Gastrocnemius medialis (tissue), 4 donors: ENCODE results near the gene HAGHL. TPM values are rescaled to one million over a fixed set of nuclear protein-coding genes. Genes with fewer than 3 reads are reported as not detected.

Source experiments
- ATAC-seq, 2 donors: fragments of 150-250 bp; one replicate each; pipeline ENCODE4 v1.9.1; 2016
- DNase-seq, 2 donors: peaks; one replicate each; pipeline ENCODE4 v3.0.0-alpha.2; 2019
- H3K27ac ChIP-seq, 4 donors: fragments of 200-600 bp; sonication (generic); 1 replicate in 1 of 4; 2 replicates in 3 of 4; pipeline ENCODE4 v1.5.1; 2016 to 2018; ENCODE audit warnings: mild to moderate bottlenecking in 2 of 4, moderate library complexity in 1 of 4
- H3K27me3 ChIP-seq, 3 donors: fragments of 200-600 bp; sonication (generic) in 2 of 3; 1 replicate in 1 of 3; 2 replicates in 2 of 3; pipeline versions ENCODE4 v1.5.1 to v1.6.0; 2016 to 2019; ENCODE audit warnings: mild to moderate bottlenecking in 1 of 3, moderate library complexity in 1 of 3
- H3K36me3 ChIP-seq, 2 donors: fragments of 200-600 bp; sonication (generic) in 1 of 2; one replicate each; pipeline ENCODE4 v1.5.1; 2017 to 2018
- H3K4me1 ChIP-seq, 2 donors: fragments of 200-600 bp; sonication (generic) in 1 of 2; one replicate each; pipeline ENCODE4 v1.5.1; 2016 to 2017; ENCODE audit warnings: mild to moderate bottlenecking in 2 of 2
- H3K4me3 ChIP-seq, 4 donors: fragments of 200-600 bp; sonication (generic) in 3 of 4; 1 replicate in 1 of 4; 2 replicates in 3 of 4; pipeline ENCODE4 v1.5.1; 2016 to 2019; ENCODE audit warnings: mild to moderate bottlenecking in 2 of 4
- H3K9me3 ChIP-seq, 3 donors: fragments of 200-600 bp; sonication (generic) in 2 of 3; 1 replicate in 1 of 3; 2 replicates in 2 of 3; pipeline ENCODE4 v1.5.1; 2016 to 2019
- POLR2A ChIP-seq, 2 donors: fragments of 450-650 bp; IDR thresholded peaks; one replicate each; pipeline ENCODE4 v1.6.1; 2017; ENCODE audit warnings: antibody characterized with exemption in 2 of 2, mild to moderate bottlenecking in 2 of 2, moderate library complexity in 2 of 2
- in situ Hi-C, 4 donors: fragments of 200-750 bp; cut with MboI; loops; one replicate each; pipeline versions ENCODE4 v1.15.0 to v1.8.0; 2017; ENCODE audit warnings: low sequenced_read_pairs in 4 of 4
- intact Hi-C: fragments of 100-400 bp; cut with DNase I; formaldehyde crosslinking; loops from one replicate; pipeline ENCODE4 v1.15.1; 2023; ENCODE audit warnings: low total_unique reads
- total RNA-seq, 4 donors: library from RNA; depleted of rRNA; stranded (reverse); fragments of >200 nt; gene quantifications; one replicate each; pipeline versions ENCODE4 v1.1.0 to v1.2.3, GENCODE V29; 2016
- TF ChIP-seq, protein P1 (sequence below), 5 experiments: fragments of 450-650 bp in 3 of 5; fragments of 200-600 bp in 2 of 5; sonication (generic) in 2 of 5; IDR thresholded peaks in 4 of 5; conservative IDR thresholded peaks in 1 of 5; 1 replicate in 4 of 5; 2 replicates in 1 of 5; pipeline ENCODE4 v1.5.1; 2016 to 2019; ENCODE audit warnings: antibody characterized with exemption in 5 of 5, mild to moderate bottlenecking in 3 of 5, moderate library complexity in 3 of 5

The HAGHL gene
- total RNA-seq, 4 donors from 2014 or later, result 0.27 to 0.42 TPM; not detected in 2

DNA sequence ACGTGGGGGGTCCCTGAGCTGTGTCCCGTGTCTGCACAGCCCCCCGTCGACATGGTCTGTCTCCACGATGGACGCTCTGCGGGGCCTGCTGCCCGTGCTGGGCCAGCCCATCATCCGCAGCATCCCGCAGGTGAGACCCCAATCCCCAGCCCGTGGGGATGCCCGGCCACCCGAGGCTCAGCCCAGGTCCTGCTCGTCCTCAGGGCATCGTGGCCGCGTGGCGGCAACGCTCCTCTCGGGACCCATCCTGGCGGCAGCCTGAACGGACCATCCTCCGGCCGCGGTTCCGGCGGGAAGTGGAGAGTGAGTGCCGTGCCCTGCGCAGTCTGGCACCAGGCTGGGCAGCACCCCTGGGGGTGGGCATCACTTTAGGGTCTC is 38.6 kb downstream of the HAGHL start:
- H3K36me3 ChIP-seq, result no peaks in the 10 kb centered on the region
- H3K27me3 ChIP-seq, result peaks cover 6 to 27% (median 15%) of the 10 kb centered on the region in 3 donors
- no peaks in the 10 kb centered on the region for H3K9me3 ChIP-seq
- H3K4me1 ChIP-seq, result no peaks in the 10 kb centered on the region
- H3K27ac ChIP-seq, result no peak overlapping the region
- no peak overlapping the region for H3K4me3 ChIP-seq
- ATAC-seq (no peak), DNase-seq (no peak)
- intact Hi-C loops, result no loop called here
- in situ Hi-C loops, result no loop called here
- TF ChIP-seq, protein P1, sequence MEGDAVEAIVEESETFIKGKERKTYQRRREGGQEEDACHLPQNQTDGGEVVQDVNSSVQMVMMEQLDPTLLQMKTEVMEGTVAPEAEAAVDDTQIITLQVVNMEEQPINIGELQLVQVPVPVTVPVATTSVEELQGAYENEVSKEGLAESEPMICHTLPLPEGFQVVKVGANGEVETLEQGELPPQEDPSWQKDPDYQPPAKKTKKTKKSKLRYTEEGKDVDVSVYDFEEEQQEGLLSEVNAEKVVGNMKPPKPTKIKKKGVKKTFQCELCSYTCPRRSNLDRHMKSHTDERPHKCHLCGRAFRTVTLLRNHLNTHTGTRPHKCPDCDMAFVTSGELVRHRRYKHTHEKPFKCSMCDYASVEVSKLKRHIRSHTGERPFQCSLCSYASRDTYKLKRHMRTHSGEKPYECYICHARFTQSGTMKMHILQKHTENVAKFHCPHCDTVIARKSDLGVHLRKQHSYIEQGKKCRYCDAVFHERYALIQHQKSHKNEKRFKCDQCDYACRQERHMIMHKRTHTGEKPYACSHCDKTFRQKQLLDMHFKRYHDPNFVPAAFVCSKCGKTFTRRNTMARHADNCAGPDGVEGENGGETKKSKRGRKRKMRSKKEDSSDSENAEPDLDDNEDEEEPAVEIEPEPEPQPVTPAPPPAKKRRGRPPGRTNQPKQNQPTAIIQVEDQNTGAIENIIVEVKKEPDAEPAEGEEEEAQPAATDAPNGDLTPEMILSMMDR (IDR thresholded peaks at IDR 0.05 in 4 of 5, conservative IDR thresholded peaks at IDR 0.05 in 1 of 5), result no peak
- no peak for TF ChIP-seq POLR2A (IDR thresholded peaks at IDR 0.05)

DNA sequence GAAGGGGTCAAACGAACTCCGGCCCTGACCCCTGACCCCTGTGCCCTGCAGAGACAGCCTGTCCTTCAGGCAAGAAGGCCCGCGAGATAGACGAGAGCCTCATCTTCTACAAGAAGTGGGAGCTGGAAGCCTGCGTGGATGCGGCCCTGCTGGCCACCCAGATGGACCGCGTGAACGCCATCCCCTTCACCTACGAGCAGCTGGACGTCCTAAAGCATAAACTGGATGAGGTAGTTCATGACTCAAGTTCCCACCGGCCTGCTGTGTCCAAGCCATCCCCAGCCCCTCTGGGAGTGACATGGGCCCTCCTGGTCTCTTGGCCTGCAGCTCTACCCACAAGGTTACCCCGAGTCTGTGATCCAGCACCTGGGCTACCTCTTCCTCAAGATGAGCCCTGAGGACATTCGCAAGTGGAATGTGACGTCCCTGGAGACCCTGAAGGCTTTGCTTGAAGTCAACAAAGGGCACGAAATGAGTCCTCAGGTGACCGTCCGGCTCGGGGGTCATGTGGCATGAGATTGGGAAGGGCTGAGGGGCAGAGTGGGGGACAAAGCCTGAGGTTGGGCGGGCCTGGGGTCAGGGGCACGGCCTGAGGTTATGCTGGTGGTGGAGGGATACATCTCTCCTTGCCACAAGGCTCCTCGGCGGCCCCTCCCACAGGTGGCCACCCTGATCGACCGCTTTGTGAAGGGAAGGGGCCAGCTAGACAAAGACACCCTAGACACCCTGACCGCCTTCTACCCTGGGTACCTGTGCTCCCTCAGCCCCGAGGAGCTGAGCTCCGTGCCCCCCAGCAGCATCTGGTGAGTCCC is 39.3 kb downstream of the HAGHL start:
- Histone ChIP-seq H3K9me3 (no peaks in the 10 kb centered on the region), H3K36me3 (no peaks in the 10 kb centered on the region), H3K4me3 (no peak overlapping the region), H3K27me3 (peaks cover 6 to 27% (median 9%) of the 10 kb centered on the region in 3 donors), H3K4me1 (no peaks in the 10 kb centered on the region), H3K27ac (no peak overlapping the region)
- TF ChIP-seq, protein P1 (IDR thresholded peaks at IDR 0.05 in 4 of 5, conservative IDR thresholded peaks at IDR 0.05 in 1 of 5), result no peak
- no peak for TF ChIP-seq POLR2A (IDR thresholded peaks at IDR 0.05)
- DNase-seq (no peak), ATAC-seq (no peak)
- in situ Hi-C loops (no loop called here), intact Hi-C loops (no loop called here)

- Histone ChIP-seq H3K27me3 (peaks cover 6 to 24% (median 9%) of the 10 kb centered on the region in 3 donors), H3K27ac (no peak overlapping the region), H3K9me3 (no peaks in the 10 kb centered on the region), H3K4me3 (no peak overlapping the region), H3K36me3 (no peaks in the 10 kb centered on the region), H3K4me1 (no peaks in the 10 kb centered on the region)
- in situ Hi-C loops, result no loop called here
- ATAC-seq, result no peak
- no peak for DNase-seq
- TF ChIP-seq POLR2A (IDR thresholded peaks at IDR 0.05), result no peak
- TF ChIP-seq, protein P1 (IDR thresholded peaks at IDR 0.05 in 4 of 5, conservative IDR thresholded peaks at IDR 0.05 in 1 of 5), result no peak
- intact Hi-C loops, result no loop called here
Observed at GRCh38 chr16:766820-767640, 40.1 kb downstream of the HAGHL start.

DNA sequence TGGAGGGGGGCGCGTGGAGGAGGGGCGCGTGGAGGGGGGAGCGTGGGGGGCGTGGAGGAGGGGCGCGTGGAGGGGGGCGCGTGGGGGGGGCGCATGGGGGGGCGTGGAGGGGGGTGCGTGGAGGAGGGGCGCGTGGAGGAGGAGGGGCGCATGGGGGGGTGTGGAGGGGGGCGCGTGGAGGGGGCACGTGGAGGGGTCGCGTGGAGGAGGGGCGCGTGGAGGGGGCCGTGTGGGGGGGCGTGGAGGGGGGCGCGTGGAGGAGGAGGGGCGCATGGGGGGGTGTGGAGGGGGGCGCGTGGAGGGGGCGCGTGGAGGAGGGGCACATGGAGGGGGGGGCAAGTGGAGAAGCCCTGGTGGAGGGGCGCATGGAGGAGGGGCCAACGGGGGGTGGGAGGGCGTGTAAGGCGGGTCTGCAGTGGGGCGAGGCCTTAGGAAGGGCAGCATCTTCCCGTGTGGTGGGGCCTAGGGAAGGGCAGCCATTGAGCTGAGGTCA is 40.9 kb downstream of the HAGHL start:
- ATAC-seq (no peak), DNase-seq (no peak)
- no peaks in the 10 kb centered on the region for H3K9me3 ChIP-seq
- H3K4me3 ChIP-seq, result no peak overlapping the region
- in situ Hi-C loops (no loop called here), intact Hi-C loops (no loop called here)
- H3K27me3 ChIP-seq, result peaks cover 6 to 20% (median 6%) of the 10 kb centered on the region in 3 donors
- H3K36me3 ChIP-seq, result no peaks in the 10 kb centered on the region
- no peaks in the 10 kb centered on the region for H3K4me1 ChIP-seq
- no peak overlapping the region for H3K27ac ChIP-seq
- no peak for TF ChIP-seq POLR2A (IDR thresholded peaks at IDR 0.05)
- TF ChIP-seq, protein P1 (IDR thresholded peaks at IDR 0.05 in 4 of 5, conservative IDR thresholded peaks at IDR 0.05 in 1 of 5), result no peak
